Measurements from ENCODE around the gene OR2D3. TPM values are rescaled to one million over a fixed set of nuclear protein-coding genes. Genes with fewer than 3 reads are reported as not detected.
"Not testable (repeated sequence)": the region's sequence is repeated elsewhere in the genome, so short reads cannot be mapped to it uniquely, and the experiment has no call there.

OR2D3 gene
- not detected in 2 replicates for total RNA-seq

GRCh38 chr11:6920702-6921101 lies at the start of gene OR2D3:
Gene OR2D3, plus strand, starts transcription at chr11:6921002. Its CDS starts 0 bp downstream, at chr11:6921002.
- TF ChIP-seq CTCF (IDR thresholded peaks at IDR 0.05; ENCODE audit: insufficient read depth, low read depth, low read length), result no peak
- no peak within 1 kb of the TSS for H3K4me3 ChIP-seq (ENCODE audit: low read depth, low read length)
- DNase-seq (ENCODE audit: low read depth), result no peak

DNA sequence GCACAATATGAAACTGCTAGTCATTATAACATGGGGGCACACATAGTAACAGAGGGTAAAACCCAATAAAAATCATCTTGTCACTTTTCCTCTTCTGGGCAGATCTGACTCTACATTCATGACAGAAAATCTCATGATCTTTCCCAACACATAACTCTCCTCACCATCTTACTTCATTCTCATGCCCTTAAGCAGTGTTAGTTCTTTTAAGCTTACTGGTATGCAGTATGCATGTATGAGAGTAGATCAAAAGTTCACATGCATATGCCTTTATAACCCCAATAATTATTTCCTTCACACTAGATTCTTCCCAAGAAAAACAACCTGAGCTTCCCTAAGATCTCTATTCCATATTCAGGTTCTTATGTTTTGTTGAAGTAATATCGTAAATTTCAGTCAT lies 49.5 kb upstream of the OR2D3 start:
- no peak overlapping the region for H3K4me3 ChIP-seq (ENCODE audit: low read depth, low read length)
- no peak for DNase-seq (ENCODE audit: low read depth)

GRCh38 chr11:6875761-6876160 lies 45.0 kb upstream of the OR2D3 start:
- no peak for TF ChIP-seq CTCF (IDR thresholded peaks at IDR 0.05; ENCODE audit: insufficient read depth, low read depth, low read length)
- DNase-seq (ENCODE audit: low read depth), result no peak
- no peak overlapping the region for H3K4me3 ChIP-seq (ENCODE audit: low read depth, low read length)

More for the DNA sequence above, 49.5 kb upstream of the OR2D3 start:
- no peak for TF ChIP-seq CTCF (IDR thresholded peaks at IDR 0.05; ENCODE audit: insufficient read depth, low read depth, low read length)

DNA sequence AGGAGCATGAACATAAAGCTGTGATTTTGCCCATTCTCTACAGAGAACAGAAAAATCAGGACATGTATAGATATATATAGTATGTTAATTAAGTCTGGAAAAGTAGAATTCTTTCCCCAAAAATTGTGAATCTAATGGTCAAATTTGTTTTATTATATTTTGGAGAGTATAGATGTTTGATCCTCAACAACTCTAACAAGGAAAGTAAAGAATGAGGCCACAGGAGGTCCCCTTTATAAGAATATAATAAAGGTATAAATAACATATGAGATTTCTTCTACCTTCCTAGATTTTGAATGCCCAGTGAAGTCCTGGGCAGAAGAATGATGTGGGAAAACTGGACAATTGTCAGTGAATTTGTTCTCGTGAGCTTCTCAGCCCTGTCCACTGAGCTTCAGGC lies 44.5 kb upstream of the OR2D3 start, which contains the start of gene OR10A4:
Gene OR10A4, plus strand, starts transcription at position 301 of the 400 bp plus-strand sequence. Its CDS starts 23 bp downstream, at position 324.
- DNase-seq (ENCODE audit: low read depth), result no peak
- no peak for TF ChIP-seq CTCF (IDR thresholded peaks at IDR 0.05; ENCODE audit: insufficient read depth, low read depth, low read length)
- no peak within 1 kb of the TSS for H3K4me3 ChIP-seq (ENCODE audit: low read depth, low read length)

- DNase-seq (ENCODE audit: low read depth), result no peak
- H3K4me3 ChIP-seq (ENCODE audit: low read depth, low read length), result no peak overlapping the region
- no peak for TF ChIP-seq CTCF (IDR thresholded peaks at IDR 0.05; ENCODE audit: insufficient read depth, low read depth, low read length)
These were observed 43.9 kb upstream of the OR2D3 start for GRCh38 chr11:6876914-6877313.

DNA sequence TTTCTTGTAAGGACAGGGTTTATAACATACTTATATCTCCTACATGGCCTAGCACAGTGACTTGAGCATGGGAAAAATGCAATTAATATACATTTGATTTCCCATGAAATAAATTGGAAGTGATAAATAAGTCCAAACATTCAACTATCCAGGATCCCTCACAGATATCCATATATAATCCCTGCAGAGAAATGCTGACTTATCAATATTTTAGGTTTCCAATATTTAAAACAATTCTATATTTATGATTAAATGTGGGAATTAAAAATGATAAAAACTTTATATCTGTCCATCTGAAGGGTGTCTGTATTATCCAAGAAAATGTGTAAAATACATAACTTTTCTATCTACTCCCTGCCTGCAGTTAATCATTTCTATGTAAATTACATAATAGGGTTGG lies 38.1 kb upstream of the OR2D3 start:
- no peak for DNase-seq (ENCODE audit: low read depth)
- no peak for TF ChIP-seq CTCF (IDR thresholded peaks at IDR 0.05; ENCODE audit: insufficient read depth, low read depth, low read length)

GRCh38 chr11:6887711-6888110 lies 33.1 kb upstream of the OR2D3 start:
- not testable (repeated sequence) for H3K4me3 ChIP-seq (ENCODE audit: low read depth, low read length); DNase-seq (ENCODE audit: low read depth)

More for the DNA sequence above, 38.1 kb upstream of the OR2D3 start:
- no peak overlapping the region for H3K4me3 ChIP-seq (ENCODE audit: low read depth, low read length)
